ENCODE results near the gene ATAD2B.

DNA sequence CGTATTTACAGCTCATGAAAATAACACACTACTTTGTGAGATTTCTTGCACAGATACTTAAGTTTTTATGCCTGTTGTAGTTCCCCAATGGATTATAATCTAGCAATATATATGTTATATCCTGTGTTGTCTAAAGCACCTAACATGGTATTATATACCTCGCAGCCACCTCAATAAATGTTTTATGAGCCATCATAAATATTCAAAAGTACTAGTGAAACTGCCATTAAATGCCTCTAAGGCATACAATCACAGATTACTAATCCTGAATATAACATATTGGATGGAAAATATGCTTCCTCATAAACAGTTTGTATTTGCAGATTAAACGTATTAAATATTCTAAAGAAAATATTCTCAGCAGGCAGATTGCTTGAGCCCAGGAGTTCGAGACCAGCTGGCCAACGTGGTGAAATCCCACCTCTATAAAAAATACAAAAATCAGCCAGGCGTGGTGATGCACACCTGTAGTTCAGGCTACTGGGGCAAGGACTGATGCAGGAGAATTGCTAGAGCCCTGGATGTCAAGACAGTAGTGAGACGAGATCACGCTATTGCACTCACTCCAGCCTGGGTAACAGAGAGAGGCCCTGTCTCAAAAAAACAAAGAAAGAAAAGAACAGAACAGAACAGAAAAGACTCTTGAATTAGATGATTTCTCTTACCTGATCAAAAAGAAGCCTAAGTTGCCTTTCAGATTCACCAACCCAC is 64.1 kb downstream of the ATAD2B start:
- TF ChIP-seq, protein P1, sequence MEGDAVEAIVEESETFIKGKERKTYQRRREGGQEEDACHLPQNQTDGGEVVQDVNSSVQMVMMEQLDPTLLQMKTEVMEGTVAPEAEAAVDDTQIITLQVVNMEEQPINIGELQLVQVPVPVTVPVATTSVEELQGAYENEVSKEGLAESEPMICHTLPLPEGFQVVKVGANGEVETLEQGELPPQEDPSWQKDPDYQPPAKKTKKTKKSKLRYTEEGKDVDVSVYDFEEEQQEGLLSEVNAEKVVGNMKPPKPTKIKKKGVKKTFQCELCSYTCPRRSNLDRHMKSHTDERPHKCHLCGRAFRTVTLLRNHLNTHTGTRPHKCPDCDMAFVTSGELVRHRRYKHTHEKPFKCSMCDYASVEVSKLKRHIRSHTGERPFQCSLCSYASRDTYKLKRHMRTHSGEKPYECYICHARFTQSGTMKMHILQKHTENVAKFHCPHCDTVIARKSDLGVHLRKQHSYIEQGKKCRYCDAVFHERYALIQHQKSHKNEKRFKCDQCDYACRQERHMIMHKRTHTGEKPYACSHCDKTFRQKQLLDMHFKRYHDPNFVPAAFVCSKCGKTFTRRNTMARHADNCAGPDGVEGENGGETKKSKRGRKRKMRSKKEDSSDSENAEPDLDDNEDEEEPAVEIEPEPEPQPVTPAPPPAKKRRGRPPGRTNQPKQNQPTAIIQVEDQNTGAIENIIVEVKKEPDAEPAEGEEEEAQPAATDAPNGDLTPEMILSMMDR (IDR thresholded peaks at IDR 0.05) = no peak
- TF ChIP-seq POLR2AphosphoS5 (IDR thresholded peaks at IDR 0.05; ENCODE audit: low read depth, low read length) (no peak), JUND (IDR thresholded peaks at IDR 0.05) (no peak), FOXJ3 (CRISPR knock-in tag; IDR thresholded peaks at IDR 0.05) (no peak), NRF1 (IDR thresholded peaks at IDR 0.05; ENCODE audit: low read depth, low read length) (no peak), YY1 (IDR thresholded peaks at IDR 0.05; ENCODE audit: low read depth) (no peak), RAD21 (IDR thresholded peaks at IDR 0.05; ENCODE audit: low read length) (no peak)
- TF ChIP-seq, protein P2, sequence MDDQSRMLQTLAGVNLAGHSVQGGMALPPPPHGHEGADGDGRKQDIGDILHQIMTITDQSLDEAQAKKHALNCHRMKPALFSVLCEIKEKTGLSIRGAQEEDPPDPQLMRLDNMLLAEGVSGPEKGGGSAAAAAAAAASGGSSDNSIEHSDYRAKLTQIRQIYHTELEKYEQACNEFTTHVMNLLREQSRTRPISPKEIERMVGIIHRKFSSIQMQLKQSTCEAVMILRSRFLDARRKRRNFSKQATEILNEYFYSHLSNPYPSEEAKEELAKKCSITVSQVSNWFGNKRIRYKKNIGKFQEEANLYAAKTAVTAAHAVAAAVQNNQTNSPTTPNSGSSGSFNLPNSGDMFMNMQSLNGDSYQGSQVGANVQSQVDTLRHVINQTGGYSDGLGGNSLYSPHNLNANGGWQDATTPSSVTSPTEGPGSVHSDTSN (IDR thresholded peaks at IDR 0.05) = no peak
- TF ChIP-seq, protein P3, sequence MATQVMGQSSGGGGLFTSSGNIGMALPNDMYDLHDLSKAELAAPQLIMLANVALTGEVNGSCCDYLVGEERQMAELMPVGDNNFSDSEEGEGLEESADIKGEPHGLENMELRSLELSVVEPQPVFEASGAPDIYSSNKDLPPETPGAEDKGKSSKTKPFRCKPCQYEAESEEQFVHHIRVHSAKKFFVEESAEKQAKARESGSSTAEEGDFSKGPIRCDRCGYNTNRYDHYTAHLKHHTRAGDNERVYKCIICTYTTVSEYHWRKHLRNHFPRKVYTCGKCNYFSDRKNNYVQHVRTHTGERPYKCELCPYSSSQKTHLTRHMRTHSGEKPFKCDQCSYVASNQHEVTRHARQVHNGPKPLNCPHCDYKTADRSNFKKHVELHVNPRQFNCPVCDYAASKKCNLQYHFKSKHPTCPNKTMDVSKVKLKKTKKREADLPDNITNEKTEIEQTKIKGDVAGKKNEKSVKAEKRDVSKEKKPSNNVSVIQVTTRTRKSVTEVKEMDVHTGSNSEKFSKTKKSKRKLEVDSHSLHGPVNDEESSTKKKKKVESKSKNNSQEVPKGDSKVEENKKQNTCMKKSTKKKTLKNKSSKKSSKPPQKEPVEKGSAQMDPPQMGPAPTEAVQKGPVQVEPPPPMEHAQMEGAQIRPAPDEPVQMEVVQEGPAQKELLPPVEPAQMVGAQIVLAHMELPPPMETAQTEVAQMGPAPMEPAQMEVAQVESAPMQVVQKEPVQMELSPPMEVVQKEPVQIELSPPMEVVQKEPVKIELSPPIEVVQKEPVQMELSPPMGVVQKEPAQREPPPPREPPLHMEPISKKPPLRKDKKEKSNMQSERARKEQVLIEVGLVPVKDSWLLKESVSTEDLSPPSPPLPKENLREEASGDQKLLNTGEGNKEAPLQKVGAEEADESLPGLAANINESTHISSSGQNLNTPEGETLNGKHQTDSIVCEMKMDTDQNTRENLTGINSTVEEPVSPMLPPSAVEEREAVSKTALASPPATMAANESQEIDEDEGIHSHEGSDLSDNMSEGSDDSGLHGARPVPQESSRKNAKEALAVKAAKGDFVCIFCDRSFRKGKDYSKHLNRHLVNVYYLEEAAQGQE (IDR thresholded peaks at IDR 0.05; ENCODE audit: low read depth, low read length) = no peak
